ENCODE measurements around the gene SMCO4.
"Not testable (repeated sequence)": the region's sequence is repeated elsewhere in the genome, so short reads cannot be mapped to it uniquely, and the experiment has no call there.

GRCh38 chr11:93587425-93587824 lies 44.2 kb upstream of the SMCO4 start:
- TF ChIP-seq POLR2AphosphoS5, EP300, CTCF (IDR thresholded peaks at IDR 0.05): not testable (repeated sequence)

Measured in sigmoid colon (tissue), 4 donors.